GM21367 (cell line): Measurements from ENCODE around the gene TNNI2.
"Not testable (repeated sequence)": the region's sequence is repeated elsewhere in the genome, so short reads cannot be mapped to it uniquely, and the experiment has no call there.

Experiments
- ATAC-seq: cut with Tn5 transposase; IDR thresholded peaks from one replicate; pipeline ENCODE4 v1.9.1; 2021; ENCODE audit not compliant: unreplicated experiment

TNNI2 gene

DNA sequence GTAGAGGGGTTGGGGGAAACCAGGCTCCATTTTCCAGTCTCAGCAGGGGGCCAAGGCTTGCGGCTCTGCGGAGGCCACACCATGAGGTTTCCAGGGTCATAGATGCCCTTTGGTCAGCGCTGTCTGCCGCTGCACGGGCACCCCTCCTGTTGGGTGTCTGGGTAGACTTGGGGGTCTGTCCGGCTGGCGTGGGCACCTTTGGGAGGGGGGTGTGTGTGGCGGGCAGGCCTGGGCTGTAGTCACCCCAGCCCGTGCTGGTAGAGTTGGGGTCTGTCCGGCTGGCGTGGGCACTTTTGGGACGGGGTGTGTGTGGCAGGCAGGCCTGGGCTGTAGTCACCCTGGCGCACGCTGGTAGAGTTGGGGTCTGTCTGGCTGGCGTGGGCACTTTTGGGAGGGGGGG is 32.8 kb downstream of the TNNI2 start:
- ATAC-seq, result no peak

DNA sequence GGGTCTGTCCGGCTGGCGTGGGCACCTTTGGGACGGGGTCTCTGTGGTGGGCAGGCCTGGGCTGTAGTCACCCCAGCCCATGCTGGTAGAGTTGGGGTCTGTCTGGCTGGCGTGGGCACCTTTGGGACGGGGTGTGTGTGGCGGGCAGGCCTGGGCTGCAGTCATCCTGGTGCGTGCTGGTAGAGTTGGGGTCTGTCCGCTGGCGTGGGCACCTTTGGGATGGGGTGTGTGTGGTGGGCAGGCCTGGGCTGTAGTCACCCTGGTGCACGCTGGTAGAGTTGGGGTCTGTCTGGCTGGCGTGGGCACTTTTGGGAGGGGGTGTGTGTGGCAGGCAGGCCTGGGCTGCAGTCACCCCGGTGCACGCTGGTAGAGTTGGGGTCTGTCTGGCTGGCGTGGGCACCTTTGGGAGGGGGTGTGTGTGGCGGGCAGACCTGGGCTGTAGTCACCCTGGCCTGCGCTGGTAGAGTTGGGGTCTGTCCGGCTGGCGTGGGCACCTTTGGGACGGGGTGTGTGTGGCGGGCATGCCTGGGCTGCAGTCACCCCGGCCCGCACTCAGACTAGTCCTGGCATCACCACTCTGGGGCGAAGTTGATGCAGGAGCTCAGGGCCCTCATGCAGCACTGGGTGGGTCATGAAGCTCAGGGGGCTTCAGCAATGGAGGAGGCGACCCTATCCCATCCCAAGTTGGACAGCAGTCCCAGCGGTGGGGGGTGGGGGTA is 33.6 kb downstream of the TNNI2 start:
- no peak for ATAC-seq

- no peak for ATAC-seq
Measured at GRCh38 chr11:1873048-1873812, 34.4 kb downstream of the TNNI2 start.

GRCh38 chr11:1873813-1874150 is 35.0 kb downstream of the TNNI2 start:
- not testable (repeated sequence) for ATAC-seq

GRCh38 chr11:1874441-1875092 is 35.8 kb downstream of the TNNI2 start:
- not testable (repeated sequence) for ATAC-seq

- no peak for ATAC-seq
Measured at GRCh38 chr11:1875093-1875850, 36.5 kb downstream of the TNNI2 start.

DNA sequence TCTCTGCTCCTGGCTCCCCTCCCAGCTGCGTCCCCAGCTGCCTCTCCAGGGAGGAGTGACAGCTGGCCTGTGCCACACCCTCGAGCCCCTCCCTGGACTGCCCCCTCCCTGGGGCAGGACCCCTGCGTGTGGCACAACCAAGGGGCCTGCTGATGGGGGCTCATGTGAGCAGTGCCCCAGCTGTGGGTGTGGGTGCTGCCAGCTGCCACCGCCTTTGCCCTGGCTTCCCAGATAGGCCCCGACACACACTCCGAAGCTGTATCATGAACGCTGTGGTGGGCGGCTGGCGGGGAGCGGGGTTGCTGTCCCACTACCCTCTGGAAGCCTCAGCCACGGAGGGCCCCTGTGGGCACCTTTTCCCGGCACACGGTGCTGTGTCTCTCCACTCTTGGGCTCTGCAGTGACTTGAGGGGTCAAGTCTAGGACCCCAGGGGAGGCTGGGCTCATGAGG is 37.1 kb downstream of the TNNI2 start:
- ATAC-seq, result not testable (repeated sequence)

DNA sequence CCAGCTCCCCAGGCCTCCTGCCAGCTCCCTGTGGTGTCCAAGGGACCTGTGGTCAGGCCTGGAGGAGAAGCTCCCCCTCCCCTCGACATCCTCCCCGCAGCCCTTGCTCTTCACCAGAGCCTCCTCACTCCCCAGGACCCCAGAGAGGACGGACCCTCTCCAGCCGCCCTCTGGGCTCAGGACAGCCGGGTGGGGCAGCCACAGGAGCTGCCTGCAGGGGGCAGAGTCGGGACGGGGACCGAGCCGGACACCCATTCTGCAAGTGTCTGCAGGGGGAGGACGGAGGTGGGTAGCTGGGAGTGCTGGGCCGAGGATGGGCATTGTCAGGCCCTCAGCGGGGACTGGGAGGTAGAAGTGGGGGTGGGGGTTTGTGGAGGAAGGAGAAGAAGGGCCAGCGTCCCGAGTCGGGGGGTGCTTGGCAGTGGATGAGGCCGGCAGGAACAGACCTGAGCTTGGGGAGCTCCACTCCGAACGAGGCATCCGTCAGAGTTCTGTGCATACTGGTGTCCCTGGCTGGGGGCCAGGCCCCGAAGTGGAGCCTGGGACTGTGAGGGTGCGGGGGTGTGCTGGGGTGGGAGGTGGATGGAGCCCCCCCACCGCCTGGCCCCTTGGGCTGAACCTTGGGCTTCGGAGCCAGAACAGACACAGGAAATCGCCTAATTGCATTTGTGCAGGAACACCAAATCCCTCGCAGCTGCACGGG is 37.7 kb downstream of the TNNI2 start:
- ATAC-seq, result no peak

- no peak for ATAC-seq
Measured at GRCh38 chr11:1877211-1878136, 38.7 kb downstream of the TNNI2 start.

DNA sequence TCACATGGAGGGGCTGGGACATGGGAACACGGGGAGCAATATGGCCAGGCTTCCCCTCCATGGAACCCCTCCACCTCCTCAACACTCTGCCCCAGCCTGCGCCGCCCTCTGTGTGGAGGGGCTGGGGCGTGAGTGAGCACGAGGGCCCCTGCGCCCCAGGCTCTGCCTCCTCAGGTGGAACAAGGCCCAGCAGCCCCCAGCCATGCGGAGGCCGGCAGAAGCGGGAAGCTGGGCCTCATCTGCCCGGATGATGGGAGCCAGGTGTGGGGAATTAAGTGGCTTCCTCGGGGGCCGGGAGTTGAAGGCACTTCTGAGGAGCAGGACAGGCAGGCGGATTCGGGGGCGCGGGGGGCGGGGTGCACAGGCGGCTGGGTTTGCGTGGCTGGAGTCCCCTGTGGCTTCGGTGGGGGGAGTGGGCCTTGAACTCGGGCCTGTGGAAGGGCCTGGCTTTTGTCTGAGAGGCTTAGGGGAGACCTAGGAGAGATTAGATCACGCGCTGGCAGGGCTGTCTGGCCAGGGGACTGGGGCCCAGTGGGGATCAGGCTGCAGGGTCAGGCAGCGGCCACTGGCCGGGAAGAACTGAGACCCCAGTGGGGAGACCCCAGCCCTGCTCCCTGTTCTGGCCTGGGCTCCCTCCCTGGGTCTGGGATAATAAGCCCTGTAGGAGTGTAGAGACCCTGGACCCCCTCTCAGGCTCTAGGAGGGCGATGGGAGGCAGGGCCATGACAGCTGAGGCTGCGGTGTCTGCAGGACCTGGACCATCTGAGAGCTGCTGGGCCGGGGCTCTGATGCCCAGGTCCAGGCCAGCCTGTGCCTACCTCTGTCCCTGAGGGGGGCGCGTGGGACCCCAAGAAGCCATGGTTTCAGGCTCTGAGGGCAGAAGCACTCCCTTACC is 39.6 kb downstream of the TNNI2 start:
- no peak for ATAC-seq

- no peak for ATAC-seq
Measured at GRCh38 chr11:1879342-1879940, 40.7 kb downstream of the TNNI2 start.

DNA sequence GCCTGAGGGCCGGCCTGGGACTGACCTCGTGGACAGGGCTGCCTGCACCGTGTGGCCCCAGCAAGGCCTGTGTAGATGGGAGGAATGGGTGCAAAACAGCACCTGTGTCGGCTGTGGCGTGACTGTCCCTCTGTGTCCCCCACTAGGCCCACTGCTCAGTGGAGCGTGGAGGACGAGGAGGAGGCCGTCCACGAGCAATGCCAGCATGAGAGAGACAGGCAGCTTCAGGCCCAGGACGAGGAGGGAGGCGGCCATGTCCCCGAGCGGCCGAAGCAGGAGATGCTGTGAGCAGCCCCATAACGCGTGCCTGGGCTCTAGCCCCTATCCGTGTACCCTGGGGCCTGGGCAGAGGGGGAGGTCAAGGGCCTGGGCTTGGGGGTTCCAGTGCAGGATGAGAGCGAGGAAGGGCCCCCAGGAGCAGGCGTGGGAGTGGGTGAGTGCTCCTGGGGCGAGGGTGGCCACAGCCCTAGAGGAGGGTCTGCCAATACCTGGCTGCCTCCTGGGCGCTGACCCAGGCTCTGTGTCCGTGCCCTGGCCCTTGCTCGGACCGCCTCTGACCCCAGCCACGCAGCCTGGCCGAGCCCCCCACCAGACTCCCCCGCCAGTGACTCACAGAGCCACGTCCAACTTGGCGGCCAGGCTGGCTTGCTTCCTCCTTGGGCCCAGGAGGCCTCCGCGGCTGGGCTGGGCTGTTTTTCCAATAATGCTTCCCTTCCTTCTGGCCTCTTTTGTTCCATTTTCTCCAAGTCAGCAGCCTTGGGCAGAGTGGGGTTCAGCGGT is 41.4 kb downstream of the TNNI2 start:
- ATAC-seq, result no peak

- no peak for ATAC-seq
Measured at GRCh38 chr11:1880746-1881441, 42.1 kb downstream of the TNNI2 start.

- ATAC-seq, result no peak
Measured at GRCh38 chr11:1881442-1882264, 42.9 kb downstream of the TNNI2 start.

GRCh38 chr11:1882265-1883238 is 43.8 kb downstream of the TNNI2 start:
- no peak for ATAC-seq
